HCT116 (cell line): ENCODE results near the gene IGSF21. TPM values are rescaled to one million over a fixed set of nuclear protein-coding genes. Genes with fewer than 3 reads are reported as not detected.

Experiments
- ATAC-seq: fragments of 200-7000 bp; cut with Tn5 transposase; 2 replicates; pipeline ENCODE4 v1.9.1; 2020; ENCODE audit warnings: mild to moderate bottlenecking, moderate library complexity
- BruUV-seq: library from RNA; stranded (reverse); fragments of 400-500 nt; replicated peaks from 2 replicates; lab custom pipeline; 2021; lab: Mats Ljungman, UMichigan
- CTCF ChIA-PET: fragments of 300-600 bp; sonication (Branson Sonifier 250); formaldehyde crosslinking; loops from one replicate; lab custom pipeline; 2021; ENCODE audit warnings: antibody characterized with exemption; lab: Charles Lee
- POLR2A ChIA-PET: fragments of 300-600, 350-600 bp; sonication (Branson Sonifier 250); formaldehyde crosslinking; loops from one replicate; lab custom pipeline; 2021; ENCODE audit warnings: antibody characterized with exemption; lab: Charles Lee
- RAD21 ChIA-PET, 2 experiments: fragments of 300-600 bp; sonication (Branson Sonifier 250); formaldehyde crosslinking; loops; one replicate each; lab custom pipeline; 2023; ENCODE audit warnings: low total read pairs in 2 of 2; ENCODE audit not compliant: uncharacterized antibody in 2 of 2, unreplicated experiment in 2 of 2, low non-redundant PET in 1 of 2; lab: Charles Lee
- DNase-seq: peaks from one replicate; pipeline ENCODE4 v3.0.0-alpha.2; 2010; ENCODE audit warnings: low read depth, low spot score
- H2AFZ ChIP-seq: fragments of 200-600 bp; shearing (Covaris generic), sonication (generic); 2 replicates; pipeline ENCODE4 v1.6.1; 2017; ENCODE audit warnings: low read depth, mixed run types, mixed read lengths, antibody characterized with exemption, low read length; ENCODE audit not compliant: poor library complexity, severe bottlenecking
- H3K27ac ChIP-seq: 2 replicates; pipeline ENCODE4 v1.5.1; 2012; ENCODE audit warnings: low read depth, low read length
- H3K27me3 ChIP-seq: fragments of 200-600 bp; sonication (generic); 2 replicates; pipeline ENCODE4 v1.6.1; 2016; ENCODE audit warnings: mixed run types, low read length, mixed read lengths; ENCODE audit not compliant: insufficient read depth
- H3K36me3 ChIP-seq, 2 experiments: fragments of 200-500 bp in 1 of 2; fragments of 200-600 bp in 1 of 2; sonication (Bioruptor generic) in 1 of 2; sonication (generic) in 1 of 2; 2 replicates each; pipeline versions ENCODE4 v1.5.1 to v1.6.1; 2014 to 2016; ENCODE audit warnings: low read length in 2 of 2, inconsistent platforms in 1 of 2, mixed read lengths in 1 of 2, mixed run types in 1 of 2; ENCODE audit not compliant: insufficient read depth in 2 of 2, control insufficient read depth in 1 of 2
- H3K4me1 ChIP-seq, 2 experiments: fragments of 200-600 bp in 1 of 2; sonication (generic) in 1 of 2; 2 replicates each; pipeline versions ENCODE4 v1.5.1 to v1.6.1; 2012 to 2017; ENCODE audit warnings: low read length in 2 of 2, inconsistent platforms in 1 of 2, mild to moderate bottlenecking in 1 of 2, mixed read lengths in 1 of 2, mixed run types in 1 of 2, moderate library complexity in 1 of 2; ENCODE audit not compliant: insufficient read depth in 2 of 2, control insufficient read depth in 1 of 2
- H3K4me2 ChIP-seq: fragments of 200-600 bp; sonication (generic); 2 replicates; pipeline ENCODE4 v1.6.1; 2017; ENCODE audit warnings: mixed run types, low read length, mixed read lengths
- H3K4me3 ChIP-seq, 2 experiments: fragments of 200-600 bp in 1 of 2; sonication (generic) in 1 of 2; replicated peaks in 1 of 2; 2 replicates each; pipeline ENCODE4 v1.5.1; 2011 to 2016; ENCODE audit warnings: low read length in 2 of 2, control low read depth in 1 of 2, low read depth in 1 of 2, mild to moderate bottlenecking in 1 of 2, mixed read lengths in 1 of 2, mixed run types in 1 of 2
- H3K79me2 ChIP-seq: fragments of 200-600 bp; sonication (generic); 2 replicates; pipeline ENCODE4 v1.6.1; 2017; ENCODE audit warnings: mild to moderate bottlenecking, mixed run types, low read length, moderate library complexity, mixed read lengths; ENCODE audit not compliant: insufficient read depth
- H3K9ac ChIP-seq: fragments of 200-600 bp; sonication (generic); 2 replicates; pipeline ENCODE4 v1.6.1; 2016; ENCODE audit warnings: low read length, mixed read lengths
- H3K9me2 ChIP-seq: fragments of 200-600 bp; sonication (generic), shearing (Covaris generic); 2 replicates; pipeline ENCODE4 v1.6.1; 2017; ENCODE audit warnings: mixed run types, mild to moderate bottlenecking, moderate library complexity; ENCODE audit not compliant: insufficient read depth
- H3K9me3 ChIP-seq, 2 experiments: fragments of 200-500 bp in 1 of 2; fragments of 200-600 bp in 1 of 2; sonication (Bioruptor generic) in 1 of 2; sonication (generic) in 1 of 2; 2 replicates each; pipeline ENCODE4 v1.6.1; 2014 to 2017; ENCODE audit warnings: low read length in 2 of 2, mixed read lengths in 2 of 2, inconsistent platforms in 1 of 2, low read depth in 1 of 2, mild to moderate bottlenecking in 1 of 2, mixed run types in 1 of 2, moderate library complexity in 1 of 2; ENCODE audit not compliant: control insufficient read depth in 1 of 2, insufficient read depth in 1 of 2
- H4K20me1 ChIP-seq: fragments of 200-600 bp; sonication (generic), shearing (Covaris generic); 2 replicates; pipeline ENCODE4 v1.6.1; 2017; ENCODE audit warnings: mixed run types, mild to moderate bottlenecking, moderate library complexity; ENCODE audit not compliant: insufficient read depth
- CBX3 ChIP-seq: IDR thresholded peaks from 2 replicates; pipeline ENCODE4 v1.6.1; 2012; ENCODE audit warnings: low read depth
- EGR1 ChIP-seq: IDR thresholded peaks from 2 replicates; pipeline ENCODE4 v1.6.1; 2012; ENCODE audit warnings: low read depth
- ELF1 ChIP-seq: IDR thresholded peaks from 2 replicates; pipeline ENCODE4 v1.6.1; 2012; ENCODE audit warnings: low read depth, borderline replicate concordance
- FOSL1 ChIP-seq: IDR thresholded peaks from 2 replicates; pipeline ENCODE4 v1.6.1; 2012; ENCODE audit warnings: low read depth
- POLR2A ChIP-seq: IDR thresholded peaks from 2 replicates; pipeline ENCODE4 v1.7.0; 2011; ENCODE audit warnings: borderline replicate concordance; ENCODE audit not compliant: insufficient read depth, insufficient read length; ENCODE audit errors: extremely low read depth
- RAD21 ChIP-seq: IDR thresholded peaks from 2 replicates; pipeline ENCODE4 v1.6.1; 2012; ENCODE audit warnings: low read depth, mild to moderate bottlenecking
- SIN3A ChIP-seq: IDR thresholded peaks from 2 replicates; pipeline ENCODE4 v1.6.1; 2012; ENCODE audit warnings: low read depth
- YY1 ChIP-seq: IDR thresholded peaks from 2 replicates; pipeline ENCODE4 v1.6.1; 2011; ENCODE audit warnings: low read length, low read depth, moderate library complexity, mild to moderate bottlenecking; ENCODE audit not compliant: insufficient replicate concordance; ENCODE audit errors: extremely low read depth
- ZFX ChIP-seq: fragments of 450-650 bp; IDR thresholded peaks from 2 replicates; pipeline ENCODE4 v1.6.1; 2017
- intact Hi-C: fragments of 100-400 bp; cut with micrococcal nuclease; formaldehyde crosslinking; loops from 2 replicates; pipeline ENCODE4 v1.10.0; 2022
- total RNA-seq: library from RNA; stranded (reverse); gene quantifications from one replicate; pipeline ENCODE4 v1.2.1, GENCODE V29; 2021; ENCODE audit not compliant: unreplicated experiment
- TF ChIP-seq, protein P1 (sequence below): IDR thresholded peaks from 2 replicates; pipeline ENCODE4 v1.6.1; 2012
- TF ChIP-seq, protein P2 (sequence below): IDR thresholded peaks from 2 replicates; pipeline ENCODE4 v1.6.1; 2011; ENCODE audit warnings: mild to moderate bottlenecking, low read length, moderate library complexity; ENCODE audit not compliant: insufficient replicate concordance; ENCODE audit errors: extremely low read depth
- TF ChIP-seq, protein P3 (sequence below), 3 experiments: fragments of 200-600 bp in 1 of 3; sonication (generic) in 1 of 3; IDR thresholded peaks in 2 of 3; conservative IDR thresholded peaks in 1 of 3; 2 replicates each; pipeline ENCODE4 v1.5.1; 2012 to 2017; ENCODE audit warnings: low read depth in 2 of 3, low read length in 2 of 3, antibody characterized with exemption in 1 of 3, borderline replicate concordance in 1 of 3, control low read depth in 1 of 3, mild to moderate bottlenecking in 1 of 3, mixed read lengths in 1 of 3, mixed run types in 1 of 3, moderate library complexity in 1 of 3; ENCODE audit not compliant: insufficient read depth in 1 of 3
- TF ChIP-seq, protein P4 (sequence below): IDR thresholded peaks from 2 replicates; pipeline ENCODE4 v1.6.1; 2012

The IGSF21 gene
- total RNA-seq, 1 experiment from 2014 or later = not detected

DNA sequence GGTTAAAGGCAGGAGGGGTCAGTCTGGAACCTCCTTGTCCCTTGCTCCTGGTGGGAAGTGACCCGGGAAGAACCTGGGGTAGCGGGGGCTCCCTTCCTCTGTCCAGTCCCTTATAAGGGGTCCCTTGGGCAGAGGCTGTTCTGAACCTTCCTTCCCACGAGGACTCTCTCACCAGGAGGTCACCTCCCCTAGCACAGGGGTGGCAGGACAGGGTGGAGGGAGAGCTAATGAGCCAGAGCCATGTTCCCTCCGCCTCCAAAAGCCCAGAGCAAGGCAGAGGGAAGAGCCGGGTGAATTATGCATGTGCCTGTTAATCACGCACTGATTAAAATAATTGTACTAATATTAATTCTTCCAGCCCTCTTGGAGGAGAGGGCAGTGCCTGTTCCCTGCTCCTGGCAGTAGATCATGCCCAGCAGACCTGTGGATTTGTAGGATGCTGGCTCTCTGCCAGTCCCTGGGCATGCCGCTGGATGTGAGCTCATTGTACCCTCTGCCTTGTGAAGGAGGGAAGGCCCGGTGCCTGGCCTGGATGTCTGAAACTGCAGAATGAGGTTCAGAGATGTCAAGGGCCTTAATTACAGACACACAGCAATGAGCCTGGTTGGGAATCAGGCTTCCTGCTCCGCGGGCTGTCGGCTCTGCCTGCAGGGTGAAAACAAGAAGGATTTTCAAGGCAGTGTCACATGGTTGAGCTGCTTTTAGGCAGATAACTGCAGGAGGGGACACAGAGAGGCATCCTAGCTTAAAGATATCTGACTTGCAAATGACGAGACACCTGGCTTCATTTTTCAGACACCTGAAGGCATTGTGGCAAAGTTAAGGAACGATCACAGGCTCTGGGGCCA, 68.2 kb downstream of the IGSF21 start:
- intact Hi-C loops = no loop called here
- no peak for ATAC-seq
- no peak for DNase-seq
- no peak overlapping the region for H3K9ac ChIP-seq
- H3K9me2 ChIP-seq = no peaks in the 10 kb centered on the region
- peaks cover 41% of the 10 kb centered on the region for H3K27me3 ChIP-seq
- RAD21 ChIA-PET = no interaction called here
- no peak overlapping the region for H3K4me2 ChIP-seq
- H3K27ac ChIP-seq = no peak overlapping the region
- no peak overlapping the region for H2AFZ ChIP-seq
- no peaks in the 10 kb centered on the region for H4K20me1 ChIP-seq
- H3K36me3 ChIP-seq = no peaks in the 10 kb centered on the region
- BruUV-seq = no TSS peak
- CTCF ChIA-PET = no interaction called here
- H3K4me3 ChIP-seq = no peak overlapping the region
- H3K9me3 ChIP-seq = no peaks in the 10 kb centered on the region
- POLR2A ChIA-PET = no interaction called here
- no peaks in the 10 kb centered on the region for H3K79me2 ChIP-seq
- H3K4me1 ChIP-seq = no peaks in the 10 kb centered on the region
- TF ChIP-seq ZFX = no peak
- TF ChIP-seq FOSL1 = no peak
- no peak for TF ChIP-seq SIN3A
- TF ChIP-seq, protein P1, sequence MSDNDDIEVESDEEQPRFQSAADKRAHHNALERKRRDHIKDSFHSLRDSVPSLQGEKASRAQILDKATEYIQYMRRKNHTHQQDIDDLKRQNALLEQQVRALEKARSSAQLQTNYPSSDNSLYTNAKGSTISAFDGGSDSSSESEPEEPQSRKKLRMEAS = no peak
- TF ChIP-seq, protein P2, sequence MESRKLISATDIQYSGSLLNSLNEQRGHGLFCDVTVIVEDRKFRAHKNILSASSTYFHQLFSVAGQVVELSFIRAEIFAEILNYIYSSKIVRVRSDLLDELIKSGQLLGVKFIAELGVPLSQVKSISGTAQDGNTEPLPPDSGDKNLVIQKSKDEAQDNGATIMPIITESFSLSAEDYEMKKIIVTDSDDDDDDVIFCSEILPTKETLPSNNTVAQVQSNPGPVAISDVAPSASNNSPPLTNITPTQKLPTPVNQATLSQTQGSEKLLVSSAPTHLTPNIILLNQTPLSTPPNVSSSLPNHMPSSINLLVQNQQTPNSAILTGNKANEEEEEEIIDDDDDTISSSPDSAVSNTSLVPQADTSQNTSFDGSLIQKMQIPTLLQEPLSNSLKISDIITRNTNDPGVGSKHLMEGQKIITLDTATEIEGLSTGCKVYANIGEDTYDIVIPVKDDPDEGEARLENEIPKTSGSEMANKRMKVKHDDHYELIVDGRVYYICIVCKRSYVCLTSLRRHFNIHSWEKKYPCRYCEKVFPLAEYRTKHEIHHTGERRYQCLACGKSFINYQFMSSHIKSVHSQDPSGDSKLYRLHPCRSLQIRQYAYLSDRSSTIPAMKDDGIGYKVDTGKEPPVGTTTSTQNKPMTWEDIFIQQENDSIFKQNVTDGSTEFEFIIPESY = no peak
- no peak for TF ChIP-seq YY1
- no peak for TF ChIP-seq CBX3
- no peak for TF ChIP-seq EGR1
- TF ChIP-seq, protein P3, sequence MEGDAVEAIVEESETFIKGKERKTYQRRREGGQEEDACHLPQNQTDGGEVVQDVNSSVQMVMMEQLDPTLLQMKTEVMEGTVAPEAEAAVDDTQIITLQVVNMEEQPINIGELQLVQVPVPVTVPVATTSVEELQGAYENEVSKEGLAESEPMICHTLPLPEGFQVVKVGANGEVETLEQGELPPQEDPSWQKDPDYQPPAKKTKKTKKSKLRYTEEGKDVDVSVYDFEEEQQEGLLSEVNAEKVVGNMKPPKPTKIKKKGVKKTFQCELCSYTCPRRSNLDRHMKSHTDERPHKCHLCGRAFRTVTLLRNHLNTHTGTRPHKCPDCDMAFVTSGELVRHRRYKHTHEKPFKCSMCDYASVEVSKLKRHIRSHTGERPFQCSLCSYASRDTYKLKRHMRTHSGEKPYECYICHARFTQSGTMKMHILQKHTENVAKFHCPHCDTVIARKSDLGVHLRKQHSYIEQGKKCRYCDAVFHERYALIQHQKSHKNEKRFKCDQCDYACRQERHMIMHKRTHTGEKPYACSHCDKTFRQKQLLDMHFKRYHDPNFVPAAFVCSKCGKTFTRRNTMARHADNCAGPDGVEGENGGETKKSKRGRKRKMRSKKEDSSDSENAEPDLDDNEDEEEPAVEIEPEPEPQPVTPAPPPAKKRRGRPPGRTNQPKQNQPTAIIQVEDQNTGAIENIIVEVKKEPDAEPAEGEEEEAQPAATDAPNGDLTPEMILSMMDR (IDR thresholded peaks at IDR 0.05 in 2 of 3, conservative IDR thresholded peaks at IDR 0.05 in 1 of 3; ENCODE audit: borderline replicate concordance in 1 of 3, insufficient read depth in 1 of 3, low read depth in 2 of 3, low read length in 2 of 3) = no peak
- TF ChIP-seq, protein P4, sequence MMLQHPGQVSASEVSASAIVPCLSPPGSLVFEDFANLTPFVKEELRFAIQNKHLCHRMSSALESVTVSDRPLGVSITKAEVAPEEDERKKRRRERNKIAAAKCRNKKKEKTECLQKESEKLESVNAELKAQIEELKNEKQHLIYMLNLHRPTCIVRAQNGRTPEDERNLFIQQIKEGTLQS = no peak
- TF ChIP-seq RAD21 = no peak
- no peak for TF ChIP-seq POLR2A
- no peak for TF ChIP-seq ELF1
- TF ChIP-seq, all 23 proteins: peak for 0
